ENCODE results near the gene RENBP. TPM values are rescaled to one million over a fixed set of nuclear protein-coding genes. Genes with fewer than 3 reads are reported as not detected.

Gene RENBP
- total RNA-seq, 1 experiment from 2014 or later, result 5.7 TPM

GRCh38 chrX:153887385-153887784 lies 57.1 kb downstream of the RENBP start:
- Histone ChIP-seq H3K4me3 (ENCODE audit: low read depth, low read length, poor library complexity, severe bottlenecking) (no peak overlapping the region), H3K9me3 (ENCODE audit: low read depth, low read length, poor library complexity, severe bottlenecking) (no peaks in the 10 kb centered on the region), H3K4me1 (ENCODE audit: insufficient read depth, low read length, poor library complexity, severe bottlenecking) (no peaks in the 10 kb centered on the region), H3K27me3 (replicated peaks; ENCODE audit: insufficient read depth, low read depth, low read length, poor library complexity) (peaks cover 36% of the 10 kb centered on the region), H3K27ac (ENCODE audit: low read depth, low read length, poor library complexity, severe bottlenecking) (no peak overlapping the region), H3K36me3 (ENCODE audit: insufficient read depth, low read length, poor library complexity, severe bottlenecking) (no peaks in the 10 kb centered on the region)
- intact Hi-C loops (cut with micrococcal nuclease; ENCODE audit: unreplicated experiment), result no loop called here
- DNase-seq (ENCODE audit: low spot score), result no peak
- BruUV-seq (replicated peaks), result no TSS peak
- CTCF ChIA-PET, result no interaction called here
- TF ChIP-seq, protein P1, sequence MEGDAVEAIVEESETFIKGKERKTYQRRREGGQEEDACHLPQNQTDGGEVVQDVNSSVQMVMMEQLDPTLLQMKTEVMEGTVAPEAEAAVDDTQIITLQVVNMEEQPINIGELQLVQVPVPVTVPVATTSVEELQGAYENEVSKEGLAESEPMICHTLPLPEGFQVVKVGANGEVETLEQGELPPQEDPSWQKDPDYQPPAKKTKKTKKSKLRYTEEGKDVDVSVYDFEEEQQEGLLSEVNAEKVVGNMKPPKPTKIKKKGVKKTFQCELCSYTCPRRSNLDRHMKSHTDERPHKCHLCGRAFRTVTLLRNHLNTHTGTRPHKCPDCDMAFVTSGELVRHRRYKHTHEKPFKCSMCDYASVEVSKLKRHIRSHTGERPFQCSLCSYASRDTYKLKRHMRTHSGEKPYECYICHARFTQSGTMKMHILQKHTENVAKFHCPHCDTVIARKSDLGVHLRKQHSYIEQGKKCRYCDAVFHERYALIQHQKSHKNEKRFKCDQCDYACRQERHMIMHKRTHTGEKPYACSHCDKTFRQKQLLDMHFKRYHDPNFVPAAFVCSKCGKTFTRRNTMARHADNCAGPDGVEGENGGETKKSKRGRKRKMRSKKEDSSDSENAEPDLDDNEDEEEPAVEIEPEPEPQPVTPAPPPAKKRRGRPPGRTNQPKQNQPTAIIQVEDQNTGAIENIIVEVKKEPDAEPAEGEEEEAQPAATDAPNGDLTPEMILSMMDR (conservative IDR thresholded peaks at IDR 0.05; ENCODE audit: low read depth, low read length), result no peak
- TF ChIP-seq EZH2 (IDR thresholded peaks at IDR 0.05; ENCODE audit: borderline replicate concordance, low read depth, low read length, poor library complexity, severe bottlenecking), result no peak
- POLR2A ChIA-PET (ENCODE audit: low non-redundant PET), result interaction anchor here (0.6 kb wide), 1 partner anchor 22 kb away, joined by 7 read pairs; no protein-coding TSS in a partner anchor

DNA sequence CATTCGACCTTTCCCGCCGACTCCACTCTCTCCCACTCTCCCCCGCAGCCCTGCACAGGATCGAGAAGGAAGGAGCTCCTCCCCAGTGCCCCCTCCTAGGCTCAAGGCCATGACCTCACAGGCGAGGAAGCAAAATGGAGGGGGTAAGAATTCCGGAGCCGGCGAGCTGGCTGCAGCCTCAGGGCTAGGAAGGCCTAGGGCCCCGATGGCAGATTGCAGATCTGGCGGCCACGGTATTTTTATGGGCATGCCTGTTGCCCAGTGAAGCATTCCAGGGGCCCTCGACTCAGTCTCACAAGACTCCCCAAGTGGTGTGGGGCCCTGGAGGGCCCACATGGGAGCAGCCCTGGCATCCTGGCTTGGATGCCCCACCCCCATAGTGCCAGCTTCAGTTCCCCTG lies 57.5 kb downstream of the RENBP start:
- Histone ChIP-seq H3K4me1 (ENCODE audit: insufficient read depth, low read length, poor library complexity, severe bottlenecking) (no peaks in the 10 kb centered on the region), H3K36me3 (ENCODE audit: insufficient read depth, low read length, poor library complexity, severe bottlenecking) (no peaks in the 10 kb centered on the region), H3K9me3 (ENCODE audit: low read depth, low read length, poor library complexity, severe bottlenecking) (no peaks in the 10 kb centered on the region), H3K27ac (ENCODE audit: low read depth, low read length, poor library complexity, severe bottlenecking) (no peak overlapping the region), H3K4me3 (ENCODE audit: low read depth, low read length, poor library complexity, severe bottlenecking) (no peak overlapping the region), H3K27me3 (replicated peaks; ENCODE audit: insufficient read depth, low read depth, low read length, poor library complexity) (peaks cover 36% of the 10 kb centered on the region)
- TF ChIP-seq, protein P1 (conservative IDR thresholded peaks at IDR 0.05; ENCODE audit: low read depth, low read length), result no peak
- no peak for TF ChIP-seq EZH2 (IDR thresholded peaks at IDR 0.05; ENCODE audit: borderline replicate concordance, low read depth, low read length, poor library complexity, severe bottlenecking)
- intact Hi-C loops (cut with micrococcal nuclease; ENCODE audit: unreplicated experiment), result no loop called here
- no peak for DNase-seq (ENCODE audit: low spot score)
- ChIA-PET CTCF (no interaction called here), POLR2A (ENCODE audit: low non-redundant PET) (no interaction called here)
- BruUV-seq (replicated peaks), result no TSS peak

DNA sequence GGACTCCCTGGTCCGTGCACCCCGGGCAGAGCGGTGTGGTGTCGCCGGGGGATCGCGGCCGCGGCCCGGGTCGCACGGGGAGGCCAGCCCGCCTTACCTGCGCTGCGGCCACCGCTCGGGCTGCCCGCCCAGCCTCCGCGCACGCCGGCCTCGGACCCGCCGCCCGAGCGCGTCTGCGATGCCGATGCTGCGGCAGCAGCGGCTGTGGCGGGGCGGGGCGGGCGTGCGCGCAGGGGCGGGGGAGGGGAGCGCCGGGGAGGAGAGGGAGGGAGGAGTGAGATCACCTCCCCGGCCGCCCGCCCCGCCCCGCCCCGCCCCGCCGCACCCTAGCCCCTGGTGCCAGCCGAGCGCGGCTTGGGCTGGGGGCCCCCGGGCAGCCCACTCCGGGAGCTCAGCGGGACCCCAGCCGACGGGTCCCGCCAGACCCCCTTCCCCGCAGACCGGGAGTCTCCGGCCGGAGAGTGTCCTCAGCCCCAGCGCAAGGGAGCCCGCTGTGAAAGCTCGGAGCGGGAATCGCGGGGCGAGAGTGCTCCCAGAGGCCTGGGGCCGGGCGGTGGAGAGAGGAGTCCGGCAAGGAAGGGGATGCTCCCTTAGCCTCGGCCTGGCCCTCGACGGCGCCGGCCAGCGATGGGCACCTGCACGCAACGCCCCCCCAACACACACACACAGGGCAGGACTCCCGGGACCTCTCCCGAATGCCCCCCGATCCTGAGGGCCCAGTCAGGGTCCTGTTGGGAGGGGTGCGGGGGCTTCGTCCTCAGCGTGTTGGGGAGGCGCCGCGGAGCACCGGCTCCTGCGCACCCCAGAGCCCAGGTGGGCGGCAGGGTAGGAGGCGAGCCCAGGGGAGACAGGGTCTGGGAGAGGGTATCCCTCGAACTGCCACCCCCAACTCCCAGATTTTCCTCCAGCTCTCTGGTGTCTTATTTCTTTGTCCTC lies 58.2 kb downstream of the RENBP start, which contains the start of gene L1CAM:
Gene L1CAM (minus strand): TSS at position 206 of the 936 bp plus-strand sequence. CDS start 10,337 bp downstream, outside the sequence.
- Histone ChIP-seq H3K9me3 (ENCODE audit: low read depth, low read length, poor library complexity, severe bottlenecking) (no peaks in the 10 kb centered on the region), H3K27ac (ENCODE audit: low read depth, low read length, poor library complexity, severe bottlenecking) (no peak within 1 kb of the TSS), H3K4me1 (ENCODE audit: insufficient read depth, low read length, poor library complexity, severe bottlenecking) (no peaks in the 10 kb centered on the region), H3K4me3 (ENCODE audit: low read depth, low read length, poor library complexity, severe bottlenecking) (peak within 1 kb of the TSS; percentile 29), H3K27me3 (replicated peaks; ENCODE audit: insufficient read depth, low read depth, low read length, poor library complexity) (peaks cover 36% of the 10 kb centered on the region), H3K36me3 (ENCODE audit: insufficient read depth, low read length, poor library complexity, severe bottlenecking) (no peaks in the 10 kb centered on the region)
- ChIA-PET CTCF (no interaction called here), POLR2A (ENCODE audit: low non-redundant PET) (no interaction called here)
- BruUV-seq (replicated peaks), result no TSS peak
- TF ChIP-seq EZH2 (IDR thresholded peaks at IDR 0.05; ENCODE audit: borderline replicate concordance, low read depth, low read length, poor library complexity, severe bottlenecking), result no peak
- TF ChIP-seq, protein P1 (conservative IDR thresholded peaks at IDR 0.05; ENCODE audit: low read depth, low read length), result no peak
- intact Hi-C loops (cut with micrococcal nuclease; ENCODE audit: unreplicated experiment), result no loop called here
- DNase-seq (ENCODE audit: low spot score), result no peak

Small RNA genes lying within 50 kb of the gene (microRNA-seq; reads per million reads assigned to microRNA genes)
- gene MIR3202-1 (not detected), gene MIR3202-2 (not detected)

Other genes with a start within 250 kb of the RENBP start
- gene BCAP31, start 220.3 kb downstream of the RENBP start, total RNA-seq (2021), result 219 and 235 TPM in 2 replicates
- gene ABCD1, start 219.8 kb downstream of the RENBP start, total RNA-seq (2021), result 7.8 and 8.0 TPM in 2 replicates
- gene PLXNB3, start 180.4 kb downstream of the RENBP start, total RNA-seq (2021), result 0.59 TPM in 1 of 2 replicates, not detected in the other
- gene SRPK3, start 163.6 kb downstream of the RENBP start, total RNA-seq (2021), result not detected in 2 replicates
- 52.0 and 55.7 TPM in 2 replicates for gene IDH3G, start 150.3 kb downstream of the RENBP start, total RNA-seq (2021)
- 205 and 214 TPM in 2 replicates for gene SSR4, start 150.0 kb downstream of the RENBP start, total RNA-seq (2021)
- gene PDZD4, start 114.1 kb downstream of the RENBP start, total RNA-seq (2021), result 2.6 and 6.0 TPM in 2 replicates
- gene L1CAM, start 58.5 kb downstream of the RENBP start, total RNA-seq (2021), result 0.64 and 0.87 TPM in 2 replicates
- gene AVPR2, start 40.0 kb downstream of the RENBP start, total RNA-seq (2021), result not detected in 2 replicates
- gene ARHGAP4, start 18.4 kb downstream of the RENBP start, total RNA-seq (2021), result 43.0 and 45.7 TPM in 2 replicates
- gene NAA10, start 9.6 kb downstream of the RENBP start, total RNA-seq (2021), result 136 and 140 TPM in 2 replicates
- 124 and 137 TPM in 2 replicates for gene HCFC1, start 27.2 kb upstream of the RENBP start, total RNA-seq (2021)
- gene TMEM187, start 28.1 kb upstream of the RENBP start, total RNA-seq (2021), result 2.8 and 6.8 TPM in 2 replicates
- gene IRAK1, start 75.3 kb upstream of the RENBP start, total RNA-seq (2021), result 118 and 147 TPM in 2 replicates
- 51.9 and 52.8 TPM in 2 replicates for gene MECP2, start 153.1 kb upstream of the RENBP start, total RNA-seq (2021)
- gene OPN1LW, start 199.6 kb upstream of the RENBP start, total RNA-seq (2021), result not detected in 2 replicates
- gene OPN1MW, start 238.0 kb upstream of the RENBP start, total RNA-seq (2021), result not detected in 2 replicates

Data from A673 (cell line).